MM.1S (cell line): Measurements from ENCODE around the gene PRRG2.

ENCODE experiments used
- DNase-seq: peaks from one replicate; pipeline ENCODE4 v3.0.0-alpha.2; 2015
- H2AFZ ChIP-seq: fragments of 300-600 bp; sonication (generic); 2 replicates; pipeline ENCODE4 v1.6.0; 2016; ENCODE audit warnings: antibody characterized with exemption, low read length
- H3F3A ChIP-seq: fragments of 300-600 bp; sonication (generic); 2 replicates; pipeline ENCODE4 v1.6.1; 2016; ENCODE audit warnings: mild to moderate bottlenecking, antibody characterized with exemption, low read length, moderate library complexity, mixed read lengths; ENCODE audit not compliant: insufficient read depth
- H3K27ac ChIP-seq: fragments of 300-600 bp; sonication (generic); 2 replicates; pipeline ENCODE4 v1.5.1; 2016; ENCODE audit warnings: mild to moderate bottlenecking, low read length
- H3K27me3 ChIP-seq: fragments of 300-600 bp; sonication (generic); replicated peaks from 2 replicates; pipeline ENCODE4 v1.6.0; 2016; ENCODE audit warnings: low read length; ENCODE audit not compliant: insufficient read depth
- H3K36me3 ChIP-seq: fragments of 300-600 bp; sonication (generic); replicated peaks from 2 replicates; pipeline ENCODE4 v1.6.1; 2016; ENCODE audit warnings: mild to moderate bottlenecking, low read length, mixed read lengths; ENCODE audit not compliant: insufficient read depth
- H3K4me1 ChIP-seq: fragments of 300-600 bp; sonication (generic); 2 replicates; pipeline ENCODE4 v1.6.1; 2016; ENCODE audit warnings: low read length, mixed read lengths
- H3K4me2 ChIP-seq: fragments of 300-600 bp; sonication (generic); 2 replicates; pipeline ENCODE4 v1.6.0; 2016; ENCODE audit warnings: low read depth, low read length
- H3K4me3 ChIP-seq: fragments of 300-600 bp; sonication (generic); 2 replicates; pipeline ENCODE4 v1.5.1; 2016; ENCODE audit warnings: low read length, mixed read lengths
- H3K79me2 ChIP-seq: fragments of 300-600 bp; sonication (generic); 2 replicates; pipeline ENCODE4 v1.6.1; 2016; ENCODE audit warnings: mixed run types, low read length, mixed read lengths
- H3K9ac ChIP-seq: fragments of 300-600 bp; sonication (generic); 2 replicates; pipeline ENCODE4 v1.6.1; 2016; ENCODE audit warnings: low read length, mixed read lengths
- H3K9me2 ChIP-seq: fragments of 300-600 bp; sonication (generic); replicated peaks from 2 replicates; pipeline ENCODE4 v1.6.1; 2016; ENCODE audit warnings: mild to moderate bottlenecking, low read length, mixed read lengths; ENCODE audit not compliant: insufficient read depth
- H3K9me3 ChIP-seq: fragments of 300-600 bp; sonication (generic); replicated peaks from 2 replicates; pipeline ENCODE4 v1.6.1; 2016; ENCODE audit warnings: mild to moderate bottlenecking, low read length, mixed read lengths; ENCODE audit not compliant: insufficient read depth
- H4K20me1 ChIP-seq: fragments of 300-600 bp; sonication (generic); 2 replicates; pipeline ENCODE4 v1.6.1; 2016; ENCODE audit warnings: mild to moderate bottlenecking, low read length, moderate library complexity, mixed read lengths; ENCODE audit not compliant: insufficient read depth
- EZH2 ChIP-seq: fragments of 300-600 bp; sonication (generic); optimal IDR thresholded peaks from 2 replicates; pipeline ENCODE3; 2017; ENCODE audit warnings: low read depth, mild to moderate bottlenecking, antibody characterized with exemption, low read length, mixed read lengths
- EZH2phosphoT487 ChIP-seq: fragments of 300-600 bp; sonication (generic); IDR thresholded peaks from 2 replicates; pipeline ENCODE4 v1.6.1; 2018; ENCODE audit warnings: antibody characterized with exemption, low read length
- TF ChIP-seq, protein P1 (sequence below): fragments of 300-600 bp; sonication (generic); IDR thresholded peaks from 2 replicates; pipeline ENCODE4 v1.5.1; 2016; ENCODE audit warnings: antibody characterized with exemption, low read length, mixed read lengths

PRRG2 gene

DNA sequence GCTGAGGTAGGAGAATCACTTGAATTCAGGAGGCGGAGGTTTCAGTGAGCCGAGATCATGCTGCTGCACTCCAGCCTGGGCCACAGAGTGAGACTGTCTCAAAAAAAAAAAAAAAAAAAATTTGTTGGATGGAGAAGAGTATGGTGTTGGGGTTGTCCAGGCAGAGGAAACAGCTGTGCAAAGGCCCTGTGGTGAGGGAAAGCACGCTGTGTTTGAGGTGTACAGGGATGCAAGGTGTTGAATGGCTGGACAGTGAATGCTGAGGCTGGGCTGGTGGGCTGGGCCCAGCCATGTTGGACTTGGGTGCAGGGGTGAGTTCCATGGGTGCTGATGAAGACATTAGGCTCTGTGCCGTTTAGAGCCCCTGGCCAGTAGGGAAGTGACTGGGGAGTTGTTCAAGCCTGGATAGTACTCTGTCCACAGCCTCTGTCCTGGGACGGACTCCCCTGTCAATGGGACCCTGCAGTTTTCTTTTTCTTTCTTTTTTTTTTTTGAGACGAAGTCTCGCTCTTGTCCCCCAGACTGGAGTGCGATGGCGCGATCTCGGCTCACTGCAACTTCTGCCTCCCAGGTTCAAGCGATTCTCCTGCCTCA, 28.5 kb downstream of the PRRG2 start:
- H2AFZ ChIP-seq: no peak overlapping the region
- H3K4me2 ChIP-seq: no peak overlapping the region
- DNase-seq: no peak
- H3K9me2 ChIP-seq: no peaks in the 10 kb centered on the region
- H3K4me3 ChIP-seq: no peak overlapping the region
- no peaks in the 10 kb centered on the region for H3K4me1 ChIP-seq
- H3K79me2 ChIP-seq: peaks cover 59% of the 10 kb centered on the region
- H3K9me3 ChIP-seq: no peaks in the 10 kb centered on the region
- no peak overlapping the region for H3K27ac ChIP-seq
- H3F3A ChIP-seq: no peaks in the 10 kb centered on the region
- peaks cover 5% of the 10 kb centered on the region; the same call in 1 of the 2 replicates for H3K36me3 ChIP-seq
- no peak overlapping the region for H3K9ac ChIP-seq
- no peaks in the 10 kb centered on the region for H3K27me3 ChIP-seq
- TF ChIP-seq, protein P1, sequence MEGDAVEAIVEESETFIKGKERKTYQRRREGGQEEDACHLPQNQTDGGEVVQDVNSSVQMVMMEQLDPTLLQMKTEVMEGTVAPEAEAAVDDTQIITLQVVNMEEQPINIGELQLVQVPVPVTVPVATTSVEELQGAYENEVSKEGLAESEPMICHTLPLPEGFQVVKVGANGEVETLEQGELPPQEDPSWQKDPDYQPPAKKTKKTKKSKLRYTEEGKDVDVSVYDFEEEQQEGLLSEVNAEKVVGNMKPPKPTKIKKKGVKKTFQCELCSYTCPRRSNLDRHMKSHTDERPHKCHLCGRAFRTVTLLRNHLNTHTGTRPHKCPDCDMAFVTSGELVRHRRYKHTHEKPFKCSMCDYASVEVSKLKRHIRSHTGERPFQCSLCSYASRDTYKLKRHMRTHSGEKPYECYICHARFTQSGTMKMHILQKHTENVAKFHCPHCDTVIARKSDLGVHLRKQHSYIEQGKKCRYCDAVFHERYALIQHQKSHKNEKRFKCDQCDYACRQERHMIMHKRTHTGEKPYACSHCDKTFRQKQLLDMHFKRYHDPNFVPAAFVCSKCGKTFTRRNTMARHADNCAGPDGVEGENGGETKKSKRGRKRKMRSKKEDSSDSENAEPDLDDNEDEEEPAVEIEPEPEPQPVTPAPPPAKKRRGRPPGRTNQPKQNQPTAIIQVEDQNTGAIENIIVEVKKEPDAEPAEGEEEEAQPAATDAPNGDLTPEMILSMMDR: no peak
- TF ChIP-seq EZH2 (no peak), EZH2phosphoT487 (no peak)
- H4K20me1 ChIP-seq: no peaks in the 10 kb centered on the region

DNA sequence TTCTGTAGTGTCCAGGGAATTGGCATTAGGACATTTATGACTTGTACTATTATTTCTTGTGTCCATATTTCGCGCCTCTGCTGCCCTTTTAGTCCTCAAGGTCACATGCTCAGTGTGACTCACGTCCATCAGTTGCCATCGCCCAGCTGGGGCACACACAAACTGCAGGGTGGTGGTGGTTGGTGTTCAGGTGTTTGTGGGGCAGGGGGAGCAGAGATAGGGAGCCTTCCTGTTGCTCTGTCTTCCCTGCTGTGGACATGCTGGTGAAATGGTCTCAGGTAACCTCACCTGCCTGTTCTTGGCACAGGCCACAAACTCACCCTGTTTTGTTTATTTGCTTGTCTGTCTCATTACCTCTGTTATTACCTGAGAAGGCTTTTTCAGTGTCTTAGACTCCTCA, 32.3 kb downstream of the PRRG2 start:
- H3K9me2 ChIP-seq: no peaks in the 10 kb centered on the region
- TF ChIP-seq, protein P1: no peak
- TF ChIP-seq EZH2: no peak
- no peak for TF ChIP-seq EZH2phosphoT487
- H3K27me3 ChIP-seq: no peaks in the 10 kb centered on the region
- no peak overlapping the region for H3K4me3 ChIP-seq
- H2AFZ ChIP-seq: no peak overlapping the region
- H3K9ac ChIP-seq: no peak overlapping the region
- H3K4me2 ChIP-seq: no peak overlapping the region
- no peaks in the 10 kb centered on the region for H3F3A ChIP-seq
- H3K36me3 ChIP-seq: peaks cover 5% of the 10 kb centered on the region; the same call in 1 of the 2 replicates
- H3K9me3 ChIP-seq: no peaks in the 10 kb centered on the region
- H4K20me1 ChIP-seq: no peaks in the 10 kb centered on the region
- H3K27ac ChIP-seq: no peak overlapping the region
- H3K4me1 ChIP-seq: no peaks in the 10 kb centered on the region
- peaks cover 37% of the 10 kb centered on the region for H3K79me2 ChIP-seq
- no peak for DNase-seq

GRCh38 chr19:49614096-49614833, 33.1 kb downstream of the PRRG2 start:
- no peak overlapping the region for H3K4me2 ChIP-seq
- H2AFZ ChIP-seq: no peak overlapping the region
- H3K79me2 ChIP-seq: peaks cover 28% of the 10 kb centered on the region
- H3K27ac ChIP-seq: no peak overlapping the region
- H3K4me1 ChIP-seq: no peaks in the 10 kb centered on the region
- H3K27me3 ChIP-seq: no peaks in the 10 kb centered on the region
- TF ChIP-seq EZH2: no peak
- TF ChIP-seq, protein P1: no peak
- H3K9me2 ChIP-seq: no peaks in the 10 kb centered on the region
- no peaks in the 10 kb centered on the region for H4K20me1 ChIP-seq
- DNase-seq: no peak
- no peak overlapping the region for H3K9ac ChIP-seq
- H3F3A ChIP-seq: no peaks in the 10 kb centered on the region
- H3K36me3 ChIP-seq: no peaks in the 10 kb centered on the region
- H3K4me3 ChIP-seq: no peak overlapping the region
- no peaks in the 10 kb centered on the region for H3K9me3 ChIP-seq
